GM12878 (cell line): ENCODE measurements around the gene LANCL1. TPM values are rescaled to one million over a fixed set of nuclear protein-coding genes. Genes with fewer than 3 reads are reported as not detected.

ENCODE experiments used
- ATAC-seq: fragments of 200-7000 bp; cut with Tn5 transposase; 3 replicates; pipeline ENCODE4 v1.9.1; 2020; ENCODE audit warnings: mild to moderate bottlenecking, moderate library complexity
- BruUV-seq: library from RNA; stranded (reverse); fragments of 400-500 nt; replicated peaks from 2 replicates; lab custom pipeline; 2021; lab: Mats Ljungman, UMichigan
- CTCF ChIA-PET: fragments of 300-600 bp; sonication (Branson Sonifier 250); formaldehyde crosslinking; extraction: SDS; loops from one replicate; lab custom pipeline; 2021; ENCODE audit warnings: inconsistent platforms; lab: Yijun Ruan, JAX
- POLR2A ChIA-PET: fragments of 350-600 bp; formaldehyde crosslinking; extraction: SDS; loops from one replicate; lab custom pipeline; 2021; ENCODE audit warnings: inconsistent platforms; lab: Charles Lee
- RAD21 ChIA-PET: fragments of 300-600 bp; sonication (Branson Sonifier 250); formaldehyde crosslinking; loops from one replicate; lab custom pipeline; 2023; ENCODE audit warnings: antibody characterized with exemption; ENCODE audit not compliant: unreplicated experiment; lab: Charles Lee
- SMC1A ChIA-PET: fragments of 300-600 bp; sonication (Branson Sonifier 250); formaldehyde crosslinking; loops from one replicate; lab custom pipeline; 2023; ENCODE audit not compliant: unreplicated experiment, uncharacterized antibody; lab: Charles Lee
- DNase-seq: peaks from one replicate; pipeline ENCODE4 v3.0.0-alpha.2; 2011; ENCODE audit warnings: low read depth, low spot score
- FAIRE-seq: peaks from 3 replicates; lab custom pipeline; 2011; peaks lifted over from hg19 to GRCh38; lab: Jason Lieb, UNC
- H2AFZ ChIP-seq: 2 replicates; pipeline ENCODE4 v1.6.0; 2011; ENCODE audit warnings: low read depth, low read length, control low read depth; ENCODE audit not compliant: control insufficient read depth
- H3K27ac ChIP-seq: 2 replicates; pipeline ENCODE4 v1.5.1; 2011; ENCODE audit warnings: control low read depth; ENCODE audit not compliant: control insufficient read depth, insufficient read depth
- H3K27me3 ChIP-seq, 2 experiments: replicated peaks in 1 of 2; 2 replicates each; pipeline versions ENCODE4 v1.6.0 to v1.6.1; 2011; ENCODE audit warnings: low read length in 1 of 2; ENCODE audit not compliant: control insufficient read depth in 2 of 2, insufficient read depth in 2 of 2
- H3K36me3 ChIP-seq, 2 experiments: 2 replicates each; pipeline ENCODE4 v1.5.1; 2011; ENCODE audit warnings: low read length in 1 of 2; ENCODE audit not compliant: control insufficient read depth in 2 of 2, insufficient read depth in 2 of 2
- H3K4me1 ChIP-seq: 2 replicates; pipeline ENCODE4 v1.6.1; 2011; ENCODE audit warnings: mild to moderate bottlenecking, low read length, moderate library complexity, mixed read lengths; ENCODE audit not compliant: control insufficient read depth, insufficient read depth
- H3K4me2 ChIP-seq: 2 replicates; pipeline ENCODE4 v1.6.0; 2011; ENCODE audit warnings: control low read depth; ENCODE audit not compliant: control insufficient read depth, insufficient read depth
- H3K4me3 ChIP-seq: fragments of 200-600 bp; sonication (generic); 2 replicates; pipeline ENCODE4 v1.5.1; 2016
- H3K79me2 ChIP-seq: 2 replicates; pipeline ENCODE4 v1.6.0; 2011; ENCODE audit warnings: low read length; ENCODE audit not compliant: control insufficient read depth, insufficient read depth
- H3K9ac ChIP-seq: 2 replicates; pipeline ENCODE4 v1.8.0; 2011; ENCODE audit warnings: low read length, control low read depth, mixed read lengths; ENCODE audit not compliant: control insufficient read depth, insufficient read depth
- H3K9me3 ChIP-seq: replicated peaks from 3 replicates; pipeline ENCODE4 v1.5.1; 2011; ENCODE audit warnings: mild to moderate bottlenecking, low read length; ENCODE audit not compliant: control insufficient read depth, insufficient read depth
- H4K20me1 ChIP-seq: 2 replicates; pipeline ENCODE4 v1.6.0; 2011; ENCODE audit not compliant: control insufficient read depth, insufficient read depth
- ATF2 ChIP-seq: IDR thresholded peaks from 2 replicates; pipeline ENCODE4 v1.6.1; 2012; ENCODE audit warnings: low read length, inconsistent platforms
- ETV6 ChIP-seq, 2 experiments: fragments of 450-650 bp in 1 of 2; IDR thresholded peaks in 1 of 2; conservative IDR thresholded peaks in 1 of 2; 2 replicates each; pipeline ENCODE4 v1.6.1; 2014; ENCODE audit warnings: antibody characterized with exemption in 1 of 2, borderline replicate concordance in 1 of 2, low read depth in 1 of 2, mild to moderate bottlenecking in 1 of 2, moderate library complexity in 1 of 2
- HDAC6 ChIP-seq: fragments of 200-600 bp; sonication (generic); IDR thresholded peaks from one replicate; pipeline ENCODE4 v1.8.0; 2017; ENCODE audit warnings: antibody characterized with exemption; ENCODE audit not compliant: unreplicated experiment
- KAT2A ChIP-seq: conservative IDR thresholded peaks from 2 replicates; pipeline ENCODE4 v1.6.1; 2011; ENCODE audit warnings: low read depth, low read length; ENCODE audit not compliant: control insufficient read depth
- MLLT1 ChIP-seq: fragments of 450-650 bp; IDR thresholded peaks from 2 replicates; pipeline ENCODE4 v1.6.1; 2016; ENCODE audit warnings: mild to moderate bottlenecking
- NBN ChIP-seq: fragments of 450-650 bp; IDR thresholded peaks from 2 replicates; pipeline ENCODE4 v1.6.1; 2016
- SP1 ChIP-seq: IDR thresholded peaks from one replicate; pipeline ENCODE4 v1.6.1; 2011; ENCODE audit warnings: low read depth, low read length
- SPI1 ChIP-seq: IDR thresholded peaks from 2 replicates; pipeline ENCODE4 v1.6.1; 2011; ENCODE audit warnings: low read depth, mild to moderate bottlenecking, low read length, moderate library complexity, borderline replicate concordance; ENCODE audit not compliant: insufficient read depth
- SREBF2 ChIP-seq: IDR thresholded peaks from 2 replicates; pipeline ENCODE4 v1.6.1; 2012; ENCODE audit warnings: mild to moderate bottlenecking, low read length
- STAT1 ChIP-seq: fragments of 450-650 bp; conservative IDR thresholded peaks from 2 replicates; pipeline ENCODE4 v1.6.1; 2014; ENCODE audit warnings: antibody characterized with exemption, mild to moderate bottlenecking
- SUPT20H ChIP-seq: IDR thresholded peaks from 2 replicates; pipeline ENCODE4 v1.6.1; 2011; ENCODE audit warnings: low read depth, mild to moderate bottlenecking, low read length, moderate library complexity, borderline replicate concordance; ENCODE audit not compliant: control insufficient read depth
- SUZ12 ChIP-seq: fragments of 200-600 bp; sonication (generic); IDR thresholded peaks from one replicate; pipeline ENCODE4 v1.6.1; 2018; ENCODE audit warnings: antibody characterized with exemption, mild to moderate bottlenecking; ENCODE audit not compliant: unreplicated experiment
- TCF12 ChIP-seq: IDR thresholded peaks from 2 replicates; pipeline ENCODE4 v1.6.1; 2011; ENCODE audit warnings: low read depth, mild to moderate bottlenecking, low read length
- TCF7 ChIP-seq: IDR thresholded peaks from 2 replicates; pipeline ENCODE4 v1.6.1; 2014; ENCODE audit warnings: antibody characterized with exemption, borderline replicate concordance
- YY1 ChIP-seq: IDR thresholded peaks from 2 replicates; pipeline ENCODE4 v1.6.1; 2011; ENCODE audit warnings: low read depth, mild to moderate bottlenecking, low read length
- ZNF217 ChIP-seq: fragments of 450-650 bp; IDR thresholded peaks from 2 replicates; pipeline ENCODE4 v1.6.1; 2017; ENCODE audit warnings: antibody characterized with exemption, mild to moderate bottlenecking
- ZNF622 ChIP-seq: fragments of 450-650 bp; IDR thresholded peaks from 2 replicates; pipeline ENCODE4 v1.6.1; 2017; ENCODE audit warnings: mild to moderate bottlenecking, inconsistent platforms
- in situ Hi-C: fragments of 300-500 bp; cut with MboI; formaldehyde crosslinking; loops from 9 replicates; pipeline ENCODE4 v1.14.3; 2018; ENCODE audit warnings: mixed read lengths
- intact Hi-C: fragments of 100-400 bp; cut with micrococcal nuclease; formaldehyde crosslinking; loops from one replicate; pipeline ENCODE4 v1.14.2; 2022; ENCODE audit not compliant: unreplicated experiment
- polyA plus RNA-seq, 11 experiments: library from polyadenylated mRNA; depleted of rRNA in 4 of 11; unstranded in 6 of 11; stranded (reverse) in 5 of 11; fragments of >200 nt; fragmentation: Nextera tagmentation in 4 of 11; fragmentation: Illumina TruSeq in 1 of 11; extraction: Ambion mirVana in 4 of 11; extraction: Trizol in 1 of 11; gene quantifications; 1 replicate in 1 of 11; 2 replicates in 10 of 11; pipeline versions ENCODE4 v1.2.1 to v1.2.3, GENCODE V29; 2011 to 2016; ENCODE audit warnings: inconsistent platforms in 2 of 11, missing spikeins in 2 of 11, low read depth in 1 of 11
- total RNA-seq, 4 experiments: library from RNA; depleted of rRNA in 3 of 4; stranded (reverse); fragments of >200 nt in 3 of 4; fragmentation: Illumina TruSeq in 1 of 4; extraction: Trizol in 1 of 4; gene quantifications; 2 replicates each; pipeline versions ENCODE4 v1.2.1 to v1.2.3, GENCODE V29; 2013 to 2021
- TF ChIP-seq, protein P1 (sequence below): IDR thresholded peaks from 2 replicates; pipeline ENCODE4 v1.6.1; 2012; ENCODE audit warnings: low read depth, low read length, improper control_type of control experiment
- TF ChIP-seq, protein P2 (sequence below): fragments of 150-350 bp; IDR thresholded peaks from 2 replicates; pipeline ENCODE4 v1.6.1; 2014; ENCODE audit warnings: mild to moderate bottlenecking, low read depth, low read length

Gene LANCL1
- total and polyA plus RNA-seq, 10 of the 15 experiments (the other 5 are each of a cell fraction or from before 2014, with no cell fraction given) = 13.6 to 79.1 (median 26.9) TPM

DNA sequence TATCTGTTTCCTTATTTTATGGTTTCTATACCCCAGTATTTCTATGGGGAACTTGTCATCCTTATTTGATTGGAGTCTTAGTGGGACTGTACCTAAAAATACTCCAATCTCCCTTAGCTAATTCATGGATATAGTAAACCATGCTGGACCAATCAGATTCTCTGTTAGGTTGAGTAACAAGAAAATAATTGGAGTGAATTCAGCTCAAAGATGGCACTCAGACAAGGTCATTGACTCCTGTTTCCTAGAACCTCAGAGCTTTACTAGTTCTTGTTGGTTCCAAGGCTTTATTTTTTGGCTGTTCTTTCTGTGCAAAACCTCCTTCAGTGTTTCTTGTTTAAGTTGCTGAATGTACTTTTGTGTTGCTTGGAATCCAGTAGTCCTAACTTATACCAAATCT lies 48.0 kb upstream of the LANCL1 start:
- Histone ChIP-seq H3K9ac (no peak overlapping the region), H4K20me1 (no peaks in the 10 kb centered on the region), H3K4me2 (no peak overlapping the region), H3K9me3 (no peaks in the 10 kb centered on the region), H2AFZ (no peak overlapping the region), H3K36me3 (no peaks in the 10 kb centered on the region), H3K27ac (no peak overlapping the region), H3K79me2 (no peaks in the 10 kb centered on the region), H3K4me1 (no peaks in the 10 kb centered on the region), H3K27me3 (no peaks in the 10 kb centered on the region), H3K4me3 (no peak overlapping the region)
- intact Hi-C loops (no loop called here), in situ Hi-C loops (no loop called here)
- SMC1A ChIA-PET = interaction anchor here (1.1 kb wide), 1 partner anchor 9 kb away, joined by 5 read pairs; no protein-coding TSS in a partner anchor
- ATAC-seq (no peak), DNase-seq (no peak), FAIRE-seq (no peak)
- POLR2A ChIA-PET = no interaction called here
- RAD21 ChIA-PET = no interaction called here
- BruUV-seq = no TSS peak
- TF ChIP-seq STAT1 = no peak
- no peak for TF ChIP-seq TCF12
- TF ChIP-seq NBN = no peak
- TF ChIP-seq, protein P1, sequence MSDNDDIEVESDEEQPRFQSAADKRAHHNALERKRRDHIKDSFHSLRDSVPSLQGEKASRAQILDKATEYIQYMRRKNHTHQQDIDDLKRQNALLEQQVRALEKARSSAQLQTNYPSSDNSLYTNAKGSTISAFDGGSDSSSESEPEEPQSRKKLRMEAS = no peak
- TF ChIP-seq TCF7 = no peak
- TF ChIP-seq SREBF2 = no peak
- TF ChIP-seq ZNF622 = no peak
- no peak for TF ChIP-seq KAT2A
- TF ChIP-seq ZNF217 = no peak
- no peak for TF ChIP-seq ATF2
- TF ChIP-seq MLLT1 = no peak
- TF ChIP-seq SP1 = no peak
- TF ChIP-seq HDAC6 = no peak
- TF ChIP-seq YY1 = no peak
- TF ChIP-seq ETV6 (conservative IDR thresholded peaks at IDR 0.05 in 1 of 2, IDR thresholded peaks at IDR 0.05 in 1 of 2; ENCODE audit: borderline replicate concordance in 1 of 2, low read depth in 1 of 2) = no peak
- no peak for TF ChIP-seq SUPT20H
- TF ChIP-seq SPI1 = no peak
- TF ChIP-seq, protein P2, sequence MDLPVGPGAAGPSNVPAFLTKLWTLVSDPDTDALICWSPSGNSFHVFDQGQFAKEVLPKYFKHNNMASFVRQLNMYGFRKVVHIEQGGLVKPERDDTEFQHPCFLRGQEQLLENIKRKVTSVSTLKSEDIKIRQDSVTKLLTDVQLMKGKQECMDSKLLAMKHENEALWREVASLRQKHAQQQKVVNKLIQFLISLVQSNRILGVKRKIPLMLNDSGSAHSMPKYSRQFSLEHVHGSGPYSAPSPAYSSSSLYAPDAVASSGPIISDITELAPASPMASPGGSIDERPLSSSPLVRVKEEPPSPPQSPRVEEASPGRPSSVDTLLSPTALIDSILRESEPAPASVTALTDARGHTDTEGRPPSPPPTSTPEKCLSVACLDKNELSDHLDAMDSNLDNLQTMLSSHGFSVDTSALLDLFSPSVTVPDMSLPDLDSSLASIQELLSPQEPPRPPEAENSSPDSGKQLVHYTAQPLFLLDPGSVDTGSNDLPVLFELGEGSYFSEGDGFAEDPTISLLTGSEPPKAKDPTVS = no peak
- TF ChIP-seq SUZ12 = no peak
- CTCF ChIA-PET = interaction anchor here (1.6 to 5.9 kb wide), 2 partner anchors 16 to 21 kb away, joined by 5 to 31 read pairs; no protein-coding TSS in a partner anchor
